ENCODE data around the gene GFM2. TPM values are rescaled to one million over a fixed set of nuclear protein-coding genes. Genes with fewer than 3 reads are reported as not detected.

GFM2 gene
- total and polyA plus RNA-seq, 2 of the 13 experiments (the other 11 are each of a cell fraction or from before 2014, with no cell fraction given) = 22.0 to 41.6 TPM

- TF ChIP-seq ZNF335 (CRISPR knock-in tag; IDR thresholded peaks at IDR 0.05) (no peak), ZFYVE20 (CRISPR knock-in tag; IDR thresholded peaks at IDR 0.05; ENCODE audit: borderline replicate concordance, low read depth) (no peak), MAF1 (CRISPR knock-in tag; IDR thresholded peaks at IDR 0.05; ENCODE audit: borderline replicate concordance) (no peak), ZNF749 (CRISPR knock-in tag; IDR thresholded peaks at IDR 0.05; ENCODE audit: borderline replicate concordance) (0 out of 2 replicates have a peak, but pooled peaks have one; percentile 16), ZNF7 (CRISPR knock-in tag; IDR thresholded peaks at IDR 0.05) (no peak), KDM5A (IDR thresholded peaks at IDR 0.05; ENCODE audit: borderline replicate concordance, low read length) (no peak), ZNF124 (CRISPR knock-in tag; IDR thresholded peaks at IDR 0.05) (no peak), POLR2AphosphoS2 (IDR thresholded peaks at IDR 0.05; ENCODE audit: low read depth, low read length) (no peak), ERF (CRISPR knock-in tag; IDR thresholded peaks at IDR 0.05) (peak; percentile 78), ZNF652 (CRISPR knock-in tag; IDR thresholded peaks at IDR 0.05; ENCODE audit: borderline replicate concordance, low read depth) (no peak), RCOR2 (CRISPR knock-in tag; IDR thresholded peaks at IDR 0.05) (no peak), KDM6A (CRISPR knock-in tag; IDR thresholded peaks at IDR 0.05; ENCODE audit: low read depth) (no peak), ZNF207 (IDR thresholded peaks at IDR 0.05; ENCODE audit: borderline replicate concordance) (no peak), FOXJ3 (CRISPR knock-in tag; IDR thresholded peaks at IDR 0.05; ENCODE audit: borderline replicate concordance) (no peak), RBM39 (IDR thresholded peaks at IDR 0.05; ENCODE audit: low read depth, low read length, poor library complexity, severe bottlenecking) (peak; percentile 31), SMARCC2 (IDR thresholded peaks at IDR 0.05) (no peak), ZNF547 (CRISPR knock-in tag; IDR thresholded peaks at IDR 0.05) (no peak), ZNF3 (CRISPR knock-in tag; IDR thresholded peaks at IDR 0.05) (no peak), NFRKB (IDR thresholded peaks at IDR 0.05) (no peak)
- TF ChIP-seq, protein P1, sequence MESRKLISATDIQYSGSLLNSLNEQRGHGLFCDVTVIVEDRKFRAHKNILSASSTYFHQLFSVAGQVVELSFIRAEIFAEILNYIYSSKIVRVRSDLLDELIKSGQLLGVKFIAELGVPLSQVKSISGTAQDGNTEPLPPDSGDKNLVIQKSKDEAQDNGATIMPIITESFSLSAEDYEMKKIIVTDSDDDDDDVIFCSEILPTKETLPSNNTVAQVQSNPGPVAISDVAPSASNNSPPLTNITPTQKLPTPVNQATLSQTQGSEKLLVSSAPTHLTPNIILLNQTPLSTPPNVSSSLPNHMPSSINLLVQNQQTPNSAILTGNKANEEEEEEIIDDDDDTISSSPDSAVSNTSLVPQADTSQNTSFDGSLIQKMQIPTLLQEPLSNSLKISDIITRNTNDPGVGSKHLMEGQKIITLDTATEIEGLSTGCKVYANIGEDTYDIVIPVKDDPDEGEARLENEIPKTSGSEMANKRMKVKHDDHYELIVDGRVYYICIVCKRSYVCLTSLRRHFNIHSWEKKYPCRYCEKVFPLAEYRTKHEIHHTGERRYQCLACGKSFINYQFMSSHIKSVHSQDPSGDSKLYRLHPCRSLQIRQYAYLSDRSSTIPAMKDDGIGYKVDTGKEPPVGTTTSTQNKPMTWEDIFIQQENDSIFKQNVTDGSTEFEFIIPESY (CRISPR knock-in tag; IDR thresholded peaks at IDR 0.05) = no peak
- TF ChIP-seq, protein P2, sequence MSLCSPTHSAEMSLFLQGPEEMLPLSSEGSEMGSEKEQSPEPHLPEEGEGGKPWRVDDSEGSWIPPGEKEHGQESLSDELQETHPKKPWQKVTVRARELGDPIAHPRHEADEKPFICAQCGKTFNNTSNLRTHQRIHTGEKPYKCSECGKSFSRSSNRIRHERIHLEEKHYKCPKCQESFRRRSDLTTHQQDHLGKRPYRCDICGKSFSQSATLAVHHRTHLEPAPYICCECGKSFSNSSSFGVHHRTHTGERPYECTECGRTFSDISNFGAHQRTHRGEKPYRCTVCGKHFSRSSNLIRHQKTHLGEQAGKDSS (CRISPR knock-in tag; IDR thresholded peaks at IDR 0.05; ENCODE audit: borderline replicate concordance, low read depth) = peak; percentile 21; the same call in 1 of the 2 replicates
- TF ChIP-seq, protein P3, sequence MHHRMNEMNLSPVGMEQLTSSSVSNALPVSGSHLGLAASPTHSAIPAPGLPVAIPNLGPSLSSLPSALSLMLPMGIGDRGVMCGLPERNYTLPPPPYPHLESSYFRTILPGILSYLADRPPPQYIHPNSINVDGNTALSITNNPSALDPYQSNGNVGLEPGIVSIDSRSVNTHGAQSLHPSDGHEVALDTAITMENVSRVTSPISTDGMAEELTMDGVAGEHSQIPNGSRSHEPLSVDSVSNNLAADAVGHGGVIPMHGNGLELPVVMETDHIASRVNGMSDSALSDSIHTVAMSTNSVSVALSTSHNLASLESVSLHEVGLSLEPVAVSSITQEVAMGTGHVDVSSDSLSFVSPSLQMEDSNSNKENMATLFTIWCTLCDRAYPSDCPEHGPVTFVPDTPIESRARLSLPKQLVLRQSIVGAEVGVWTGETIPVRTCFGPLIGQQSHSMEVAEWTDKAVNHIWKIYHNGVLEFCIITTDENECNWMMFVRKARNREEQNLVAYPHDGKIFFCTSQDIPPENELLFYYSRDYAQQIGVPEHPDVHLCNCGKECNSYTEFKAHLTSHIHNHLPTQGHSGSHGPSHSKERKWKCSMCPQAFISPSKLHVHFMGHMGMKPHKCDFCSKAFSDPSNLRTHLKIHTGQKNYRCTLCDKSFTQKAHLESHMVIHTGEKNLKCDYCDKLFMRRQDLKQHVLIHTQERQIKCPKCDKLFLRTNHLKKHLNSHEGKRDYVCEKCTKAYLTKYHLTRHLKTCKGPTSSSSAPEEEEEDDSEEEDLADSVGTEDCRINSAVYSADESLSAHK (CRISPR knock-in tag; IDR thresholded peaks at IDR 0.05; ENCODE audit: borderline replicate concordance) = no peak
- TF ChIP-seq, protein P4, sequence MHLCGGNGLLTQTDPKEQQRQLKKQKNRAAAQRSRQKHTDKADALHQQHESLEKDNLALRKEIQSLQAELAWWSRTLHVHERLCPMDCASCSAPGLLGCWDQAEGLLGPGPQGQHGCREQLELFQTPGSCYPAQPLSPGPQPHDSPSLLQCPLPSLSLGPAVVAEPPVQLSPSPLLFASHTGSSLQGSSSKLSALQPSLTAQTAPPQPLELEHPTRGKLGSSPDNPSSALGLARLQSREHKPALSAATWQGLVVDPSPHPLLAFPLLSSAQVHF (CRISPR knock-in tag; IDR thresholded peaks at IDR 0.05) = 0 out of 2 replicates have a peak, but pooled peaks have one; percentile 32
Measured at GRCh38 chr5:74684900-74685851, 81.7 kb downstream of the GFM2 start, which contains the start of gene HEXB (continued).
